PFSK-1 (cell line): Measurements from ENCODE around the gene VAT1L.

Source experiments
- POLR2AphosphoS5 ChIP-seq: IDR thresholded peaks from 2 replicates; pipeline ENCODE4 v1.6.1; 2012; ENCODE audit warnings: low read depth, mild to moderate bottlenecking, control low read depth, low read length, moderate library complexity
- SIN3A ChIP-seq: IDR thresholded peaks from 2 replicates; pipeline ENCODE4 v1.6.1; 2012; ENCODE audit warnings: mild to moderate bottlenecking, low read length, moderate library complexity, borderline replicate concordance; ENCODE audit not compliant: insufficient read depth
- TAF1 ChIP-seq: IDR thresholded peaks from 2 replicates; pipeline ENCODE4 v1.6.1; 2012; ENCODE audit warnings: low read length, control low read depth, borderline replicate concordance; ENCODE audit not compliant: insufficient read depth
- TF ChIP-seq, protein P1 (sequence below), 2 experiments: IDR thresholded peaks; 2 replicates each; pipeline versions ENCODE4 v1.6.1 to v1.8.0; 2011 to 2012; ENCODE audit warnings: low read depth in 2 of 2, low read length in 2 of 2, control low read depth in 1 of 2, inconsistent platforms in 1 of 2, mild to moderate bottlenecking in 1 of 2, moderate library complexity in 1 of 2; ENCODE audit not compliant: insufficient read depth in 1 of 2

- TF ChIP-seq TAF1 (no peak), POLR2AphosphoS5 (no peak), SIN3A (no peak)
- TF ChIP-seq, protein P1, sequence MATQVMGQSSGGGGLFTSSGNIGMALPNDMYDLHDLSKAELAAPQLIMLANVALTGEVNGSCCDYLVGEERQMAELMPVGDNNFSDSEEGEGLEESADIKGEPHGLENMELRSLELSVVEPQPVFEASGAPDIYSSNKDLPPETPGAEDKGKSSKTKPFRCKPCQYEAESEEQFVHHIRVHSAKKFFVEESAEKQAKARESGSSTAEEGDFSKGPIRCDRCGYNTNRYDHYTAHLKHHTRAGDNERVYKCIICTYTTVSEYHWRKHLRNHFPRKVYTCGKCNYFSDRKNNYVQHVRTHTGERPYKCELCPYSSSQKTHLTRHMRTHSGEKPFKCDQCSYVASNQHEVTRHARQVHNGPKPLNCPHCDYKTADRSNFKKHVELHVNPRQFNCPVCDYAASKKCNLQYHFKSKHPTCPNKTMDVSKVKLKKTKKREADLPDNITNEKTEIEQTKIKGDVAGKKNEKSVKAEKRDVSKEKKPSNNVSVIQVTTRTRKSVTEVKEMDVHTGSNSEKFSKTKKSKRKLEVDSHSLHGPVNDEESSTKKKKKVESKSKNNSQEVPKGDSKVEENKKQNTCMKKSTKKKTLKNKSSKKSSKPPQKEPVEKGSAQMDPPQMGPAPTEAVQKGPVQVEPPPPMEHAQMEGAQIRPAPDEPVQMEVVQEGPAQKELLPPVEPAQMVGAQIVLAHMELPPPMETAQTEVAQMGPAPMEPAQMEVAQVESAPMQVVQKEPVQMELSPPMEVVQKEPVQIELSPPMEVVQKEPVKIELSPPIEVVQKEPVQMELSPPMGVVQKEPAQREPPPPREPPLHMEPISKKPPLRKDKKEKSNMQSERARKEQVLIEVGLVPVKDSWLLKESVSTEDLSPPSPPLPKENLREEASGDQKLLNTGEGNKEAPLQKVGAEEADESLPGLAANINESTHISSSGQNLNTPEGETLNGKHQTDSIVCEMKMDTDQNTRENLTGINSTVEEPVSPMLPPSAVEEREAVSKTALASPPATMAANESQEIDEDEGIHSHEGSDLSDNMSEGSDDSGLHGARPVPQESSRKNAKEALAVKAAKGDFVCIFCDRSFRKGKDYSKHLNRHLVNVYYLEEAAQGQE (IDR thresholded peaks at IDR 0.05; ENCODE audit: insufficient read depth in 1 of 2, low read depth in 2 of 2, low read length in 2 of 2) = no peak
Measured at GRCh38 chr16:77816293-77816692, 27.9 kb downstream of the VAT1L start.
